NCI-H510A treated with DMSO at 0.1 percent for 48 hours (cell line): Measurements from ENCODE around the gene DHX40.
"Not testable (repeated sequence)": the region's sequence is repeated elsewhere in the genome, so short reads cannot be mapped to it uniquely, and the experiment has no call there.

Source experiments
- DNase-seq: peaks from one replicate; lab custom pipeline; 2025; lab: John Stamatoyannopoulos, UW

Gene DHX40

DNA sequence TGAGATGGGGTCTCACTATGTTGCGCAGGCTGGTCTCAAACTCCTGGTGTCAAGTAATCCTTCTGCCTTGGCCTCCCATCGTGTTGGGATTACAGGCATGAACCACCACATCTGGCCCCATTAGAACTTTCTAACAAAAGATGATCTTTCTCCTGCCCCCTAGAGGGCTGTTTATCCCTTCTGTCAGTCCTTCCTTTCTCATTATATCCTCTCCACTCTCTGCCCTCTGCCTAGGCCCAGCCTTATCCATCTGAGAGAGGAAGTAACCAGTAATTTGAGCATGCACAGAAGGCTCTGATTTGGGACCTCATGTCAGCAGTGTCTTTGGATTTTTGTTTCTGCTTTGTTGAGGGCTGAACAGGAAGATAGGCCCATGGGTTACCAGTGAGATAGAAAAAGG, 4.4 kb upstream of the DHX40 start:
- peak; percentile 74 for DNase-seq

DNA sequence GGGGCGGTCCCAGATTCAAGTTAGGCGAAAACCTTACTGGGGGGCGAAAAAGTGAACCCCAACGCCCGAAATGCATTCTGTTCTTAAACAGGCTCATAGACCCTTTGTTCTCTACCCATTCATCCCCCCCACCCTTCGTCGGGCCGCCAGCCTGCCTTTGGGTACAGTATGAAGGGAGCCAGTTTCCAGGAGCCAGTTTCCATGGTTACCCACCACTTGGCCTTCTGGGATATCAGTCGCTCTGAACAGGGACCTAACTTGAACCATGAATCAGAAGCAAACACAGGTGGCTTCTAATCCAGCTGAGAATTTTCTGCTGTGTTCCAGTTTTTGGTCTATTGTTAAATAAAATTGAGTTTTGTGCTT, 532 bp downstream of the DHX40 start:
- peak; percentile 87 for DNase-seq

DNA sequence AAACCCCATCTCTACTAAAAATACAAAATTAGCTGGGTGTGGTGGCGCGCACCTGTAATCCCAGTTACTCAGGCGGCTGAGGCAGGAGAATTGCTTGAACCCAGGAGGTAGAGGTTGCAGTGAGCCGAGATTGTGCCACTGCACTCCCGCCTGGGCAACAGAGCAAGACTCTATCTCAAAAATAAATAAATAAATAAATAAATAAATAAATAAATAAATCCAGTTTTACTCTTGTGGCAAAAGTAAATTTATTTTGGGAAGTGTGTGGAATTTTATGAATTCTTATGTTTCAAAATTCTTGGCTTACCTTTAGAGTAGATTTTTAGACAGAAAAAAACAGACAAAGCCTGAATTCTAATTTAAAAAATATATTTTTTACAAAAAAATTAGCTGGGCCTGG, 3.7 kb downstream of the DHX40 start:
- not testable (repeated sequence) for DNase-seq

DNA sequence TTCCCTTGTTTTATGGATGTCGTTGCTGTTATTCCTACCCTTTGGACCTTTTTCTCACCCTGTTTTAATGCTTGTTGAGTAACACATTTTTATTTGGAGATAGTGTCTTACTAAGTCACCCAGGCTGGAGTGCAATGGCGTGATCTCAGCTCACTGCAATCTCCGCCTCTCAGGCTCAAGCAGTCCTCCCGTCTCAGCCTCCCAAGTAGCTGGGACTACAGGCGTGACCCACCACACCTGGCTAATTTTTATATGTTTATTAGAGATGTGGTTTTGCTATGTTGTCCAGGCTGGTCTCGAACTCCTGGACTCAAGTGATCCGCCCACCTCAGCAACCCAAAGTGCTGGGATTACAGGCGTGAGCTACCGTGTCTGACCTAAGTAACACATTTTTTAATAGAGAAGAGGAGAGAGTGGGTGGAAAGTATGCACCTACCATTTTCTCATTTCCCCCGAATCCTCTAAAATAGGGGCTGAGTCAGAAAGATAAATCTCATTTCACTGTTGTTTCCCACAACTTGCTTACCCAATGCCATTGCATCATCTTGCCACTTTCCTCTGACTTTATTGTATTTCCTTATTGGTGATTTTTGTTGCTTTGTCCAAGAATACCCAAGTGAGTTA, 7.0 kb downstream of the DHX40 start:
- no peak for DNase-seq

DNA sequence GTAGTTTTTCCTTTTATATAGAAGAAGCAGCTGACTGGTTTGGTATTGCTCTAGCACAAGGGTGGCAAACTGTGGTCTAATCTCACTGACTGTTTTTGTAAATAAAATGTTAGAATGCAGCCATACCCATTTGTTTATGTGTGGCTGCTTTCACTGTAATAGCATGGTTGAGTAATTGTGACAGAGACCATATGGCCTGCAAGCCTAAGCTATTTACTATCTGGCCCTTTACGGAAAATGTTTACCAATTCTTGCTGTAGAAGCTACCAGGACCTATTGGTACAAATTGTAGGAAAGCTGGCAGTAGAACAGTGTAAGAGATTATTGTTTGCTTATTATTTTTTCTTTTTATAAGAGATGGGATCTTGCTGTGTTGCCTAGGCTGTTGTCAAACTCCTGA, 18.8 kb downstream of the DHX40 start:
- not testable (repeated sequence) for DNase-seq

DNA sequence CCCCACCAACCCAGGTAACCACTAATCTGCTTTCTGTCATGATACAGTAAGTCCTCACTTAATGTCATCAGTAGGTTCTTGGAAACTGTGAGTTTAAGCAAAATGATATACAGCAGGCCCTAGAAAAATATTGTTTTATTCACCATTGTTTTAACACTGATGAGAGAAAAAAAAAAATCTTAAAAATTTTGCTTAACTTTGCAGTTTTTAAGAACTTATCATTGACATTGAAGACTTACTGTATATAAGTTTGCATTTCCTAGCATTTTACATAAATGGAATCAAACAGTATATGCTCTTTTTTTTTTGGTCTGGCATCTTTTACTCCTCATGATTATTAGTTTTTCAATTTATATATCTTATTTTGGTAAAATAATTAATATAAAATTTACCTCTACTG, 34.8 kb downstream of the DHX40 start:
- no peak for DNase-seq

DNA sequence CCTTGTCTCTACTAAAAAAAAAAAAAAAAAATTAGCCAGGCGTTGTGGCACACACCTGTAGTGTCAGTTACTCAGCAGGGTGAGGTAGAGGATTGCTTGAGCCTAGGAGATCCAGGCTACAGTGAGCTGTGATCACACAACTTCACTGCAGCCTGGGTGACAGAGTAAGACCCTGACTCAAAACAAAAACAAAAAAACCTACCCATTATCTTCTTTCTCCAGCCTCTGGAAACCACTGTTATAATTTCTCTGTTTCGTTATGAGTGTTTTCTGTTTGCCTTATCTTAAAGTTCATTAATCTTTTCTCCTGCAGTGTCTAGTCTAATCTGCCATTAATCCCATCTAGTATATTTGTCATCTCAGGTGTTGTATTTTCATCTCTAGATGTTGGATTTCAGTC, 35.7 kb downstream of the DHX40 start:
- DNase-seq = no peak

DNA sequence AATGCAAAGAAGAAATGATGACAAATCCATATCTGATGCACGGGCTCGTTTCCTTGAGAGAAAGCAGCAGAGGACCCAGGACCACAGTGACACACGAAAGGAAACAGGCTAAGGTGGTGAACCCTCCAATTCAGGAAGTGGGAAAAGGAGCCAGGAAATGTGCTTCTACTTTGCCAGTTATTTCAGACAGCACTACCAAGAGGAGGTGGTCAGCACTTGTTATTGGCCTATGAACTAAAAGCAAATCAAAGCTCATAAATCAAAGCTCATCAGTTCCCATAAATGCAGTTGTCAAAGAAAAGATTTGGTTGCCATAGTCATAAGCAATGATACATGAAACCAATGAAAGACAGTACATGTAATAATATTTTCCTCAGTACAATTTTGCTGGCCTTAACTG, 41.7 kb downstream of the DHX40 start:
- no peak for DNase-seq

DNA sequence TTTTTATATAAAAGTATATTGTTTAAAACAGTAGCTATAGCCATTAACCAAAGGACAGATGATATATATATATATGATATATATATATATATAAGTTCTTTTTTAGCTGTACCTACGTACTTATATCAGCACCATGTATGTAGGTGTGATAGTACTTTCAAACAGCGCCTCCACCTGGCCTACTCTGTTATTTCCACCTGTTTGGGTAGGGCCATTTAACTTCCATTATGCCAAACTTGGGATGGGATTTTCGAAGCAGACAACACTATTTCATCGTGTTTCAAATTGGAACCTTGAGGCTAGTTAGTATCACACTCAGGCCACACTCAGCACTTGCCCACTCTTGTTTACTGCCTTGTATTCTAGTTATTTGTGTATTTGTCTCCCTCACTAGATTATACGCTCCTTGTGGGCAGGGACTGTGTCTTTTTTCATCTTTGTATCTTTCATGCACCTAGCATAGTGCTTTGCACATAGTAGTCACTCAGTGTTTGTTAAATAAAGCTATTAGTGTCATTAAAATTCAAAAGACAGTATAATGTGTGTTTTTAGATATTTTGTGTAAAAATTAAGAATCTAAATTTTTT, 42.5 kb downstream of the DHX40 start:
- no peak for DNase-seq

DNA sequence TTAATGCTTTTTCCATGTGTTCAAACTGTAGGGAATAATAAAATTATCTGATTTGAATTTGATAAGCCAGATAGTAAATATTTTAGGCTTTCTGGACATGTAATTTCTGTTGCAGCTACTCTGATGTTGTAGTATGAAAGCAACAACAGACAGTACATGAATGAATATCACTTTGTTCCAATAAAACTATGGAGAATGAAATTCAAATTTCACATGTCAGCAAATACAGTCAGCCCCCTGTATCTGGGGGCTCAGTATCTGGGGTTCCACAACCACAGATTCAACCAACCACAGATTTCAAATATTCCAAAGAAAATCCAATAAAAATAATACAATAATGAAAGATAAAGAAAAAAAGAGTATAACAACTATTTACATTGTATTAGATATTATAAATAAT, 46.1 kb downstream of the DHX40 start:
- DNase-seq = no peak

DNA sequence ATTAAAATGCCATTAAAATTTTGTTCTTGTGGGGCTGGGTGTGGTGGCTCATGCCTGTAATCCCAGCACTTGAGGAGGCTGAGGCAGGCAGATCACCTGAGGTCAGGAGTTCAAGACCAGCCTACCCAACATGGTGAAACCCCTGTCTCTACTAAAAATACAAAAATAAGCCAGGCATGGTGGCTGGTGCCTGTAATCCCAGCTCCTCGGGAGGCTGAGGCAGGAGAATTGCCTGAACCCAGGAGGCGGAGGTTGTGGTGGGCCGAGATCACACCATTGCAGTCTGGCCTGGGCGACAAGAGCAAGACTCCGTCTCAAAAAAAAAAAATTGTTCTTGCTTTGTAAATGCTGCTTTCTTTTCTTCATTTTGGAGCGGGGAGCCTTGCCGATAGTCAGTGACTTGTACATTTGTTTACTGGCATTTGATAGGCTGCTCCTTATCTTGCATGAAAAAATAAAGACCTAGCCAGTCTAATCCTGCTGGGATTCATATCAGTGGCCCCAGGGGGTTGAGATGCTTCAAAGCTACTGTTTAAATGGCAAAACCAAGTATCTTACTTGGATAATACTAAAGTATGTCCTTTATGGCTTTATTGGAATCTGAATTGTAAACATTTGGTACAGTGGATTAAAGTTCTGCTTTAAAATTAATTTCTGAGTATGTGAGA, 51.0 kb downstream of the DHX40 start:
- no peak for DNase-seq

DNA sequence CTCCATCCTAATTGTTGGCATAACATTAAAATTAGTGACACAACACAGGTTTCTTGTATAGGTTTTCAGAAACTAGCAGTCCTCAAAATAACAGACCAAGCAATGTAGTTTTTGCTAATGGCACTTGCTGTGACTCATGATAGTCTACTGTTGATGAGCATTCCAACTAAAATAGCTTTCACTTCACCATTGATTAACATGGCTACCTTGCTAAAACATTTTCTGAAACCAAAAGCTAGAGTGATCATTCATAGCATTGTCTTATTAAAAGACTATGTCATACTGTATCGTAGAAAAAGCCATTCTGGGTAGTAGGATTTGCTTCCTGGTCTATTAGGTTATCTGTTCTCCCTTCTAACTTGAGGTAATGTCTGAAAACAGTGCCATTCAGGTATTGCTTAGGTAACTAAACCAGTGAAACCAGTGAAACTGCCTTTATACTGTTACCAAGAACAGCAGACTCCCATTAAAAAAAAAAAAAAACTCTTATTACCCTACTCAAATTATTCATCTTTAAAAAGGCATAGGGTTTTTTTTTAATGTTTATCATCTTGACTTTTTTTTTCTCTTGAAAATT, 51.8 kb downstream of the DHX40 start:
- DNase-seq = peak; percentile 74

DNA sequence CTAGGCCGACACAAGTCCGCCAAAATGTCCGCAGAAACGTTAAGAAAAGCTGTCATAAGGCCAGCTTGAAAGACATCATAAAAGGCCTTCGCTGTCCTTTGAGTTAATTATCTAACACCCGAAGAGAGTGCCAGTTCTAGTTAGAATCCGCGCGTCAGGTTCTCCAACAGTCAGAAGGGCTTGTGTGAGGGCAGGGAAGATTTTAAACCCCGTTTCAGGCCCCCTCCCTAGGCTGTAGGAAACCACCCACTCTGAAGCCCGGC, 53.6 kb downstream of the DHX40 start:
- no peak for DNase-seq

DNA sequence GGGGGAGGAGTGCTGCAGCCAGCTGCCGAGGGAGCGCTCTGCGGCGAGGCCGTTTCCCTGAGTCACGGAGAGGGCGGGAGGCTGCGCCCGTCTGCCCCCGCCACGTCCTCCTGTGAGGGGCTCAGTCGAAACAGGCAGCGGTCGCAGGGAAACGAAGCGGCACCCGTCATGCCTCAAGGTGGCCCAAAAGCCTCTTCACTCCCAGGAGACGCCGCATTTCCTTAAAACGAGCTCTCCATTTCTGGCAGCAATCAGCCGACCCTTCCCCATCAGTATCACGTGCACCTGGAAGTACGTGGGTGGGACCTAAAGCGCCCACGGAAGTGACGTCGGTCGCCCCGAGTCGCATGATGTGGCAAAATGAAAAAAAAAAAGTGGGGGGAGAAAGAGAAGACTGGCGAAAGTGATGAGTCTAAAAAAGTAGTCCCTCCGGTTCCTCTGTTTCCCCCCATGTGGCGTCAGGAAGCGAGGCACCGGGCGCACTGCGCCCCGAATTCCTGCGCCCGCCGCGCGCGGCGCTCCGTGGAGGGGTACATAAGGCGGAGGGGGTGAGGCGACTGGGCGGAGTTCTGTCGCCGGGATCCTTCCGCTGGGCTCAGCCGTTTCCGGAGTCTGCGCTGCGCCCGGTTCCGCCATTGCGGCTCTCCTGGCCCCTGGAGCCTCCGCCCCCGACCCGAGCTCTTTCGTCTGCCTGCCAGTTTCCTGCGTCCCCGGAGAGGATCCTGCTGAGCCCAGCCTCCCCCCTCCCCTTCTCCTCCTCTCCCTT, 54.1 kb downstream of the DHX40 start, which contains the start of gene CLTC:
Gene CLTC, plus strand, starts transcription at position 598 of the 766 bp plus-strand sequence. CDS start 237 bp downstream, outside the sequence.
- peak; percentile 100 for DNase-seq

DNA sequence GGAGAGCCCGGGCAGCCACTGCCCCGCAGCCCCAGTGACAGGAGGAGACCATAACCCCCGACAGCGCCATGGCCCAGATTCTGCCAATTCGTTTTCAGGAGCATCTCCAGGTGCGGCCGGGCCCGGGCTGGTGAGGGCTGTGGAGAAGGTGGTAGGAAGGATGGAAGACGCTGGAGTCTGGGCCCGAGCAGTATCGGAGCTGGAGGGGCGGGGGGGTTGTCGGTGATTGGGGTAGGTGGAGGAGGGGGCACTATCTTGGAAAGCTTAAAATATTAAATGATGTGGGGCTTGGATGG, 54.6 kb downstream of the DHX40 start:
- DNase-seq = no peak

DNA sequence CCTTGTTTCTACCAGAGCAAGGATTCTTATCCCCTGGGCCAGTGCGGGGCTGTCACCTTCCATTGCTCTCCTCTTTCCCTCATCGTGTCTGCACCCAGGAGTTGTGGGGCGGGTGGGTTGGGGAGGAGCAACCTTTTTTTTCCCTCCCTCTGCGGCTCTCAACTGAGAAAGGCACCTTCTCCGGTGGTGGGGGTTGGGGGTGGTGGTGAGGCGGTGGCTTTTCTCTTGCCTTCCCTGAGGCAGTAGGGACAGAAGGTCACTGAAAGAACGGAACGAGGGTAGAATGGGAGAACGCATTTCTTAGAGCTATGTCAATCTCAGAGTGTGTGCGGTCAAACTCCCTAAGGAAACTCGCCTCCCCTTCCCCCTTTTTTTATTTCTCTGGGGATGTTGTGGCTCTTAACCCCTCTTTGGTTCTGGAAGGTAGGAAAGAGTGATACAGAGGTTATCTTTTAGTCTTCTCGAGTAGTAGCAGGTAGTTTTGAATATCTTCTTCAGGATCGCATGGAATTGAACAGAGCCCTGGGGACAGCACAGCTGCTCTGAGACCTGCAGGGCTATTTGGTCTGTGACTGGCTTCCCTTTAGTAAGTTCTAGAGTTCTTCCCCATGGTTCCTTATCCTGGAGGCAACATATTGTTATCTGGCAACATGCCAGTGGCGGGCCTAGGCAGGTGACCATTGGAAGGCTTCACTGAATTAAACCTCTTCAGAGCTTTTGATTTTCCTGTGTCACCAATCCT, 55.3 kb downstream of the DHX40 start:
- DNase-seq = peak; percentile 82

DNA sequence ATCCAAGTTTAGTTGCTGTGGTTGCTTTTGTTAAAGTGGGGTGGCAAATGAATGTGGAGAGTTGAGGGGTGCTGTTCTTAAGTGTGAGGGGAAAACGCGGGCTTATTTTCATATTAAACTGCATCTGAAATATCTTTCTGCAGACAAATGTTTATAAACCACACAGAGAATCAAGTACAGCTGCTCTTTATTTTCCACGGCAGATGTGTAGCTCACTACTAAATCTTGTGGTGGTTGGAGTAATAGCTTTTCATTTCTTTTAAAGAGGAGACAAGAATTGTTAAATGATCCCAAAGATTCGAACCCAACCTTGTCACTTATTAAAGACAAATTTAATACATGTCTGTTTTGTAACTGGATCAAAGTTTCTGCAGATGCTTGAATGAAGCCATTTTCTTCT, 56.4 kb downstream of the DHX40 start:
- no peak for DNase-seq

DNA sequence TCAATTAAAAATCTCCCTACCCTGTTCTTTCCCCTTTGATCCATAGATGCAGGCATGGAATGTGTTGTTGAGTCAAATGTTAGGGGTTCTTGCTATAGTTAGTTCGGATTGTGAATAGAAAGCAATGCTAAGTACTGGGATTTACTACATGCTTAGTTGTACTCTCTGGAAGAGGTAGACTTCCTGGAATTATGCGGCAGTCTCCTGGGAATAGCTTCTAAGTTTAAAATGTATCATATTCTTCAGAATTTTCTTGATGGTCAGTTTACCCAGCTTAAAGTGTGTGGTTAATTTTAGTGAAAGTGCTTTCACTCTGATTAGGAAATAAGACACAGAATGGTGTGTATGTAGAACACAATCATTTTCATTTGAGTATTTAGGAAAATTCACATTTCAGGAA, 57.7 kb downstream of the DHX40 start:
- DNase-seq = no peak

DNA sequence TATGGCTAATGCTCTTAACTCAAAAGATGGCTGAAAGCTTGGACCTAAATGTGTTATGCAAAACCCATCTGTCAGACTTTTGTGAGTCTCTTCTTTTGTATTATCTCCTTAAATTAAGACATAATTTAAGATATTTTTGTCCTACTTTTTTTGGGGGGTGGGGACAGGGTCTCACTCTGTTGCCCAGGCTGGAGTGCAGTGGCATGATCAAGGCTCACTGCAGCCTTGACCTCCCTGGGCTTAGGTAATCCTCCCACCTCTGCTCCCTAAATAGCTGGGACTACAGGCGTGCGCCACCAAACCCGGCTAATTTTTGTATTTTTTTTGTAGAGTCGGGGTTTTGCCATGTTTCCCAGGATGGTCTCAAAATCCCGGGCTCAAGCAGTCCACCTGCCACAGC, 61.3 kb downstream of the DHX40 start:
- no peak for DNase-seq

DNA sequence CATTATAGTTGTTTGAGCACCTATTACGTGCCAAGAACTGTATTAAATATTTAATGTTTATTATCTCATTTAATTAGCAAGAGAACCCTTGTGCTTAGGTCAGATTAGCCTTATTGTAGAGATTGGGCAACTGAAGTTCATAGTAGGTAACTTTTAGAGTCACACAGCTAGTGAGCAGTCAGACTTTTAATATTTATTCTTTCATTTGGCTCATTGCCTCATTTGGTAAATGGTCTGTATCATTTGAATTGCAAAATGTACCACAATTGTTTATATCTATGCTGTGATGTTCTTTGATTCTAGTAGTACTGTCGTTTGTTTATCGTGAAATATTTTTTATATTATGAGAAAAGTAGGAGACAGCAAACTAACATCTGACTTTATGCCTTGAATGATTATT, 61.9 kb downstream of the DHX40 start:
- no peak for DNase-seq

DNA sequence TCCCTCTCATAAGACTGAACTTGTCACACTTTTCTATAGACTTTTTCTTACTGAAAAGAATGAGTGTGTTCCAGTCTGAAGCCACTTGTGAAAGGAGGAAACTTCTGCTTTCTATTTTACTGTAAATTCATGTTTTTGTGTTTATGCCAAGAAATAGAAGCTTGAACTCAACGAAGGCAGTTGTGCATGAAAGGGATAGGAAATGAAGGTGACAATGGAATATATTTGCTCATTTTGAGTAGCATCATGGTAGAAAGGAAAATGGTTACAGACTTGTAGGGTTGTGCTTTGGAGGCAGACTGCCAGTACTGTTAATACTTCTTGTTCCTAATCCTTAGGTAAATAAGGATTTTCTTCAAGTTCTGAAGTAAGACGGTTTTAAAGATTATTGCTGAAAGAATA, 62.4 kb downstream of the DHX40 start:
- DNase-seq = no peak

DNA sequence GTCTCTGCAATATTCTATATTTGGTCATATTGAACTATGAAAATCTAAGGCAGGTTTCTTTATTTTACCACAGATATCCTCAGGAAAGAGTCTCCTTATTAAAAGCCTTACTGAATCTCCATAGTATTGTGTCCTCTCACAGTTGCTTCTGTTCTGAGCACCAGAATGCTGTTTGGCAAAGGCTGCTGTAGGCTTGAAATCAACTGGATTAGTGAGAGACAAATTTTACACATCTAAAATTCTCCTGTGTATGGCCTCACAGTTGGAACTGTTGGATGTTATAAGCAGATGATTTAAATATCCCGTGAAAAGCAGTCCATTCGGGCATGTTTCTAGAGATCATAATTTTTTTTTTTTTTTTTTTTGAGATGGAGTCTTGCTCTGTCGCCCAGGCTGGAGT, 63.8 kb downstream of the DHX40 start:
- DNase-seq = no peak
